Stimulated activated CD4-positive, alpha-beta T cell treated with anti-CD3 and anti-CD28 coated beads, Interleukin-1b, Interleukin-23, amount 100 ng/mL, for 4 hours (primary cell): ENCODE measurements around the gene OGG1.

ENCODE experiments used
- DNase-seq, 2 donors: peaks; one replicate each; pipeline ENCODE4 v3.0.0-alpha.2; 2020; ENCODE audit warnings: low read depth in 2 of 2

OGG1 gene

GRCh38 chr3:9785602-9786001 is 35.9 kb downstream of the OGG1 start:
- DNase-seq = no peak

- DNase-seq = no peak
Observed at GRCh38 chr3:9786209-9786739, 36.5 kb downstream of the OGG1 start.

- DNase-seq = no peak
Observed at GRCh38 chr3:9786825-9787669, 37.3 kb downstream of the OGG1 start.

GRCh38 chr3:9787714-9788113 is 38.0 kb downstream of the OGG1 start:
- no peak for DNase-seq

- DNase-seq = no peak
Observed at GRCh38 chr3:9791127-9791526, 41.4 kb downstream of the OGG1 start.

GRCh38 chr3:9791790-9792404 is 42.1 kb downstream of the OGG1 start:
- no peak for DNase-seq

- peak; percentile 85 to 88 for DNase-seq
Observed at GRCh38 chr3:9792405-9793160, 42.8 kb downstream of the OGG1 start, which contains the start of the genes ARPC4 and TADA3. Gene ARPC4, plus strand, starts transcription at chr3:9793082. Its CDS starts 40 bp downstream, at chr3:9793122. Gene TADA3, minus strand, starts transcription at chr3:9792473. Its CDS starts 1,007 bp downstream, at chr3:9791466.

GRCh38 chr3:9793161-9793781 is 43.5 kb downstream of the OGG1 start:
- no peak for DNase-seq

GRCh38 chr3:9794400-9794799 is 44.6 kb downstream of the OGG1 start:
- DNase-seq = no peak

- DNase-seq = no peak
Observed at GRCh38 chr3:9795207-9795606, 45.5 kb downstream of the OGG1 start.

- no peak for DNase-seq
Observed at GRCh38 chr3:9797196-9797945, 47.6 kb downstream of the OGG1 start.

- no peak for DNase-seq
Observed at GRCh38 chr3:9800529-9800928, 50.8 kb downstream of the OGG1 start.

- DNase-seq = no peak
Observed at GRCh38 chr3:9803494-9803893, 53.7 kb downstream of the OGG1 start.

- no peak for DNase-seq
Observed at GRCh38 chr3:9804996-9805395, 55.2 kb downstream of the OGG1 start.

GRCh38 chr3:9806137-9806536 is 56.4 kb downstream of the OGG1 start:
- DNase-seq = no peak
